SK-N-SH (cell line): ENCODE measurements around the gene RTN4RL2.

Experiments used
- CTCF ChIP-seq: fragments of 200-600 bp; sonication (generic); IDR thresholded peaks from 2 replicates; pipeline ENCODE4 v1.6.1; 2017; ENCODE audit warnings: antibody characterized with exemption, mild to moderate bottlenecking, moderate library complexity
- EP300 ChIP-seq, 2 experiments: IDR thresholded peaks; 2 replicates each; pipeline versions ENCODE4 v1.4.0 to v1.6.1; 2012; ENCODE audit warnings: borderline replicate concordance in 1 of 2, low read depth in 1 of 2, low read length in 1 of 2
- IRF3 ChIP-seq: fragments of 150-350 bp; IDR thresholded peaks from 2 replicates; pipeline ENCODE4 v1.6.1; 2016; ENCODE audit warnings: mild to moderate bottlenecking, low read depth, low read length
- REST ChIP-seq: IDR thresholded peaks from 2 replicates; pipeline ENCODE4 v1.6.1; 2012; ENCODE audit warnings: mild to moderate bottlenecking, low read depth, low read length, moderate library complexity

- no peak for TF ChIP-seq REST
- TF ChIP-seq CTCF, result no peak
- no peak for TF ChIP-seq EP300 (IDR thresholded peaks at IDR 0.05; ENCODE audit: borderline replicate concordance in 1 of 2, low read depth in 1 of 2, low read length in 1 of 2)
- no peak for TF ChIP-seq IRF3
Measured at GRCh38 chr11:57473285-57473841, 13.0 kb downstream of the RTN4RL2 start.
